ENCODE data around the gene PRDM16. TPM values are rescaled to one million over a fixed set of nuclear protein-coding genes. Genes with fewer than 3 reads are reported as not detected.

Gene PRDM16
- polyA plus RNA-seq, 1 experiment = 0.06 TPM

DNA sequence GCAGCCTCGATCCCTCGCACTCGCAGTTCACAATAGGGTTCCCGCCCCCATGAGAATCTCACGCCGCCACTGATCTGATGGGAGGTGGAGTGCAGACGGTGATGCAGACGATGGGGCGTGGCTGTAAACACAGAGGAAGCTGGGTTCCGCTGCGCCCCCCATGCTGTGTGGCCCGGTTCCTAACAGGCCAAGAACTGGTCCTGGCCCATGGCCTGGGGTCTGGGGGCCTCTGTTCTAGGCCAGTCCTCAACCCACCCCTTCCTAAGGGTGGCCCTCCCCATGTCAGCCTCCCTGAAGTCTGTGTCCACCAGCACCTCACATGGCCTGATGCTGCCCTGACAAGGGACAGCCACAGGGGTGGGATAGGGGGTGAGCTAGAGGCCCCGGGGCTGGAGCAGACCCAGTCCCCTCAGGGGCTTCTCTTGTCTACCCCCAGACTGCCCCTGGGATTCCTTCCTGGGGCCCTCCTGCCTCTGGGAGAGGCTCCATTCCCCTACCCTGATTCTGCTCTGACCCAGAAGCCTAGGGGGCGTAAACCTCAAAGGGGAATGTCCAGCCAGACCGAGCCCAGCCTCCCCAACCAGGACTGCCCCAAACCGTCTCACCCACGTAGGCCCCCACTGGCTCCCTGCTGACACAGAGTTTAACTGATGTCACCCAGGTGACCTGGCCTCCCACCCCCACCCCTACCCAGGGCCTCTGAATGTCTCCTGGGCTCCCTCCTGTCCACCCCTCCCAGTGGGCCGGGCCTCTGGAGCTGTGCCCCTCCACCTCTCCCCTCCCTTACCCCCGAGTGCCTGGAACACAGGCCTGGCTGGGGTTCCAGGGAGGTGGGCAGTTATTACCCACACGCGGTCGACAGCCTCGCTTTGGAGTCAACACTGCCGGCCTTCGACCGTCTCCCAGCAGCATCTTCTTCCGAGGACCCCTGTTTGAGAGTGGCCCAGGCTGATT lies 370.6 kb downstream of the PRDM16 start:
- Histone ChIP-seq H3K4me3 (ENCODE audit: low read depth, low read length) (no peak overlapping the region), H3K9me3 (ENCODE audit: control insufficient read depth, insufficient read depth, low read length) (peaks cover 10% of the 10 kb centered on the region; the same call in 1 of the 2 replicates), H3K27me3 (ENCODE audit: control insufficient read depth, insufficient read depth, low read length) (peaks cover 15% of the 10 kb centered on the region), H3K27ac (ENCODE audit: low read depth, low read length) (no peak overlapping the region)
- no peak for DNase-seq (ENCODE audit: low read depth, low spot score)
- POLR2A ChIA-PET = no interaction called here
- CTCF ChIA-PET = interaction anchor here (2.6 kb wide), 1 partner anchor 13 kb away, joined by 9 read pairs; no protein-coding TSS in a partner anchor
- TF ChIP-seq CTCF (IDR thresholded peaks at IDR 0.05; ENCODE audit: low read depth, low read length) = no peak

DNA sequence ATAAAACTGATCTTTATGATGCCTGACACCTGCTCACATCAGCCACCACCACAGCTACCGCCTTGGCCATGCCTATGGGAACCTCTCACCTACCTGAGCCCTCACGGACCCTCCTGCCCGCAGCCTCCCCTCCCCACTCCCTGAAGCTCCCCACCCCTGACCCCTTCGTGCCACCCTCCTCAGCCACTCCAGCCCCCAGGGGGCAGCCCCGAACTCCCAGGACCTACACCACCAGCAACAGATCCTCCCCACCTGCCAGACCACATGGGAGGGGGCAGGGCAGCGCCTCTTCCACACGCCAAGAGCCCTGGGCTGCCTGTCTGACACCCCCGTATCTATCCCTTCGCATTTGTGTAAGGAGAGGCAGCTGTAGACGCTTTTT lies 371.3 kb downstream of the PRDM16 start:
- Histone ChIP-seq H3K27ac (ENCODE audit: low read depth, low read length) (no peak overlapping the region), H3K9me3 (ENCODE audit: control insufficient read depth, insufficient read depth, low read length) (peaks cover 10% of the 10 kb centered on the region; the same call in 1 of the 2 replicates), H3K27me3 (ENCODE audit: control insufficient read depth, insufficient read depth, low read length) (peaks cover 18% of the 10 kb centered on the region), H3K4me3 (ENCODE audit: low read depth, low read length) (no peak overlapping the region)
- ChIA-PET POLR2A (no interaction called here), CTCF (interaction anchor here (2.6 kb wide), 1 partner anchor 13 kb away, joined by 9 read pairs; no protein-coding TSS in a partner anchor)
- no peak for TF ChIP-seq CTCF (IDR thresholded peaks at IDR 0.05; ENCODE audit: low read depth, low read length)
- DNase-seq (ENCODE audit: low read depth, low spot score) = no peak

- H3K4me3 ChIP-seq (ENCODE audit: low read depth, low read length) = no peak overlapping the region
- peaks cover 18% of the 10 kb centered on the region for H3K27me3 ChIP-seq (ENCODE audit: control insufficient read depth, insufficient read depth, low read length)
- peaks cover 10% of the 10 kb centered on the region; the same call in 1 of the 2 replicates for H3K9me3 ChIP-seq (ENCODE audit: control insufficient read depth, insufficient read depth, low read length)
- no peak overlapping the region for H3K27ac ChIP-seq (ENCODE audit: low read depth, low read length)
- ChIA-PET CTCF (interaction anchor here (2.6 kb wide), 1 partner anchor 12 kb away, joined by 9 read pairs; no protein-coding TSS in a partner anchor), POLR2A (no interaction called here)
- TF ChIP-seq CTCF (IDR thresholded peaks at IDR 0.05; ENCODE audit: low read depth, low read length) = no peak
- DNase-seq (ENCODE audit: low read depth, low spot score) = no peak
These were observed 371.9 kb downstream of the PRDM16 start for GRCh38 chr1:3440711-3441409.

DNA sequence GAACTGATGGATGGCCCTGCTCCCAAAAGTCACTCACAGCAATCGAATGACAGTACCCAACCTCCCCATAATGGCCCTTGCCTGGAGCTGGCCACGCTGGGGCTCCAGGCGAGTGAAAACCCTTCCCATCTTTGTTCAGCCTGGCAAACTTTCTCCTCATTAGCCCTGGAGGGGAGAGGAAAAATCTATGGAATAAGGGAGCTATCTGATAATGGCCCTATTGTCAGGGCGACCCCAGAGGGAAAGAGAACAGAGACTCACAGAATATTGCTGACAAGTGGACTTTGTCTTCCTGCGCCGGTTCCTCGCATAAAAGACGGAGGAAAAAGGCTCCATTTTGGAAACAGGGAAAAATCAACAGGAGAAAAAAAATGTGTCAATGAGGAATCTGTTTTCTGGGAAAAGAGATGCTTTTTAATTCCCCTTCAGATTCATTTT lies 372.4 kb downstream of the PRDM16 start:
- H3K4me3 ChIP-seq (ENCODE audit: low read depth, low read length) = no peak overlapping the region
- H3K9me3 ChIP-seq (ENCODE audit: control insufficient read depth, insufficient read depth, low read length) = peaks cover 10% of the 10 kb centered on the region; the same call in 1 of the 2 replicates
- no peak overlapping the region for H3K27ac ChIP-seq (ENCODE audit: low read depth, low read length)
- ChIA-PET CTCF (interaction anchor here (2.6 kb wide), 1 partner anchor 12 kb away, joined by 9 read pairs; no protein-coding TSS in a partner anchor), POLR2A (no interaction called here)
- no peak for DNase-seq (ENCODE audit: low read depth, low spot score)
- no peak for TF ChIP-seq CTCF (IDR thresholded peaks at IDR 0.05; ENCODE audit: low read depth, low read length)
- H3K27me3 ChIP-seq (ENCODE audit: control insufficient read depth, insufficient read depth, low read length) = peaks cover 18% of the 10 kb centered on the region

All from AG04450 (cell line).